NCI-H526 treated with DMSO at 0.1 percent for 48 hours (cell line): ENCODE measurements around the gene SUFU.

Source experiments
- DNase-seq: peaks from one replicate; lab custom pipeline; 2025; lab: John Stamatoyannopoulos, UW

SUFU gene

GRCh38 chr10:102641402-102641801 lies 137.6 kb downstream of the SUFU start:
- DNase-seq: peak; percentile 7

GRCh38 chr10:102641880-102642735 lies 138.3 kb downstream of the SUFU start:
- DNase-seq: peak; percentile 78

DNA sequence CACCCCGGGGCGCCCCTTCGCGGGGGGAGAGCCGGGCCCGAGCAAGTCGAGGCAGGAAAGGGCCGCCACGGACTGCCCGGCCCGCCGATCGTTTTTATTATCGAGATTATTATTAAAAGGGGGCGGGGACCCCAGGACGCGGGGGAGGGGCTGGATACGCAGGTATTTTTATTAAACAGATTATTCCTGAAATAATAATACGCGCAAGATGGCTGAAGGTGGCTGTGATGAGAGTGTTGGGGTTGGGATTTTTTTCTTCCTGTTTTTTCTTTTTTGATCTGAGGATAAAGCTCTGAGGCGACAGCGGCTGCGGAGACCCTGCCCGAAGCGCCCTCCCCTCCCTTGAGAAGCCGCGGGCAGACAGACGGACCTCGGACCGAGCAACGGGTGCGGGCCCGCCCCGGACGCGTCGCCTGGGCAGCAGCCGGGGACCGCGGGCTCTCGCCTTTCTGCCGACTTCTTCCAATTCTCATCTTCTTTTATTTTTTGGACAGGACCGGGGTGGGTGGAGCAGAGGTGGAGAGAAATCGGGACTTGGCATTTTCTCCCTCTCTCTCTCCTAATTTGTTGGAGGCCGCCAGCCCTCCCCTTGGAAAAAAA lies 139.1 kb downstream of the SUFU start:
- DNase-seq: peak; percentile 10

- peak; percentile 74 for DNase-seq
Measured at GRCh38 chr10:102643336-102644065, 139.7 kb downstream of the SUFU start.

GRCh38 chr10:102644066-102644645 lies 140.4 kb downstream of the SUFU start, which contains the start of gene TRIM8:
TRIM8 (plus strand) TSS chr10:102644479; CDS start chr10:102644618, 139 bp downstream.
- peak; percentile 41 for DNase-seq

DNA sequence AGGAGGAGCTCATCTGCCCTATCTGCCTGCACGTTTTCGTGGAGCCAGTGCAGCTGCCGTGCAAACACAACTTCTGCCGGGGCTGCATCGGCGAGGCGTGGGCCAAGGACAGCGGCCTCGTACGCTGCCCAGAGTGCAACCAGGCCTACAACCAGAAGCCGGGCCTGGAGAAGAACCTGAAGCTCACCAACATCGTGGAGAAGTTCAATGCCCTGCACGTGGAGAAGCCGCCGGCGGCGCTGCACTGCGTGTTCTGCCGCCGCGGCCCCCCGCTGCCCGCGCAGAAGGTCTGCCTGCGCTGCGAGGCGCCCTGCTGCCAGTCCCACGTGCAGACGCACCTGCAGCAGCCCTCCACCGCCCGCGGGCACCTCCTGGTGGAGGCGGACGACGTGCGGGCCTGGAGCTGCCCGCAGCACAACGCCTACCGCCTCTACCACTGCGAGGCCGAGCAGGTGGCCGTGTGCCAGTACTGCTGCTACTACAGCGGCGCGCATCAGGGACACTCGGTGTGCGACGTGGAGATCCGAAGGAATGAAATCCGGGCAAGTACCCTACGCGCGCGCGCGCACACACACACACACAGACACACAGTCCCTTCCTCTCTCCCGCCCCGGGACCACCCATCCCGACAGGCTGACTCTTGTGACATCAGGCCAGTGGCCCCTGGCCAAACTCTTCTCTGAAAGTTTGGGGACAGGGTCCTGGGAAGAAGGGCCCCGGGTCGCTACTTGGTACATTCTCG lies 141.0 kb downstream of the SUFU start:
- DNase-seq: peak; percentile 66

- DNase-seq: peak; percentile 22
Measured at GRCh38 chr10:102645388-102645740, 141.6 kb downstream of the SUFU start.

- no peak for DNase-seq
Measured at GRCh38 chr10:102645741-102646609, 142.2 kb downstream of the SUFU start.

DNA sequence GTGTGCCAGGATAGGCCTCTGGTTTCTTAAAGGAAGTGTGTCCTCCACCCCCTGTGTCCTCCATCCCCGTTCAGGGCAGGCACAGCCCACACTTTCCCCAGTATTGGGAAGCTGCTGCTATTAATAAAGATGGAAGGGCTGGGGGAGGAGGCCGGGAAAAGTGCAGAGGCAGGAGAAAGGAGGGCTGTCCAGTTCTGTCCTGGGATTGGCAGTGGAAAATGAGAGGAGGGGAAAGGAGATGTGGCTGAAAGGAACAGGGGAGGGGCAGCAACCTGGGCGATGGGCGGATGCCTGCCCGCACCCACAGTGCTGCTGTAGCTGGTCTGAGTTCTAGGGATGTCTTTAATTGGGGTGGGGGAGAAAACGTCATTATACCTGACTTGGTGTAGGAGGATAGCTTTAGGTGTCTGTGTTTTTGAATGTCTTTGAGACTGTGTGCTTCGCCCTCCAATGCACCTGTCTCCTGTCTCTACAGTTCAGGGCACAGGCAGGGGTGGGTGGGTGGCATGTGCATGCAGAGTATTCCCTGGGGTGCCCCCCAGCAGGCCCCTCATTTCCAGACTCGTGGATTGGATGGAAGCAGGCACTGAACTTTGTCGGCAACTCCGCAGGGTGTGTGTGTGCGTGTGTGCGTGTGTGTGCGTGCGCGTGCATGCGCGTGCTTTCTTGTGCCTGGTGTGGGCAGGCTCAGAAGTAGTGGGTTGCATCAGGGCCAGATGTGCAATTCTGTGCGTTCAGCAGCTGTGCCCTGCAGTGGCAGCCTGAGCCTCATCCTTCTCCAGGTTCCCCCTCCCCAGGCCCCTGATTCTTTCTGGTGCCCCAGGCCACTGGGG lies 143.1 kb downstream of the SUFU start:
- DNase-seq: peak; percentile 7

DNA sequence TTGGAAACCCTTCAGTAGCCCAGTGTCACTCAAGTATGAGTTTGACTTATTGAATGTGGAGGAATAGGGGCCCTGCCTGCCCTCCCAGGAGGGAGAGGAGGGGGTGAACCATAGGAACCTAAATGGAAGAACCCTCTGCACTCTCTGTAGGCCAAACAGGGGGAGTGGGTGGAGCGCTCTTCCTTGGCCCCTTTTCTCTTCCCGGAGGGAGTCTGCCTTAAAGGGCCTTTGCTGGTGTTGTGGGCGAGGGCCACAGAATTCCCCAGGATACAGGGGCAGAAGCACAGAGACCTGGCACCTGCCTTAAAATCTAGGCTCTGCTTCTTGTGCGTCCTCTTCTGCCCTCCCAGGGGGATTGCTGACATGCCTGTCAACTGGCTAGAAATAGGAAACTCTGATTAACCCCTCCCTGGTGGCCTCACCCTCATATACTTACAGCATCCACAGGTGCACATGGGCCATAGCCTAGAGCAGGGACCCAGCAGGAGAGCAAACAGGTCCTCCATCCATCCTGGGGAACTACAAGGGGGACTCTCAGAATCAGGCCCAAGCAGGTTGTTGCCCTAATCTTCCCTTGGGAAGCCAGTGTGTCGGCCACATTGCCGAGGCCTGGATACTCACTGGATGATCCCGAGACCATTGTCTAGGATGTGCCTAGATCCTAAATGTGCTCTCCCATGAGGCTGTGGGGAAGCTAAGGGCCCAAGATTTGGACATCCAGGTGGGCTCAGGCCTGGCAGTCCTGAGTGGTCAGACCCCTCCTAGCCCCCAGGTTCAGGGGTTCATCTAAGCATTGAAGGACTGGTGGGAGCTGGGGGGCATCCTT lies 143.9 kb downstream of the SUFU start:
- DNase-seq: no peak

- no peak for DNase-seq
Measured at GRCh38 chr10:102648269-102648888, 144.6 kb downstream of the SUFU start.

DNA sequence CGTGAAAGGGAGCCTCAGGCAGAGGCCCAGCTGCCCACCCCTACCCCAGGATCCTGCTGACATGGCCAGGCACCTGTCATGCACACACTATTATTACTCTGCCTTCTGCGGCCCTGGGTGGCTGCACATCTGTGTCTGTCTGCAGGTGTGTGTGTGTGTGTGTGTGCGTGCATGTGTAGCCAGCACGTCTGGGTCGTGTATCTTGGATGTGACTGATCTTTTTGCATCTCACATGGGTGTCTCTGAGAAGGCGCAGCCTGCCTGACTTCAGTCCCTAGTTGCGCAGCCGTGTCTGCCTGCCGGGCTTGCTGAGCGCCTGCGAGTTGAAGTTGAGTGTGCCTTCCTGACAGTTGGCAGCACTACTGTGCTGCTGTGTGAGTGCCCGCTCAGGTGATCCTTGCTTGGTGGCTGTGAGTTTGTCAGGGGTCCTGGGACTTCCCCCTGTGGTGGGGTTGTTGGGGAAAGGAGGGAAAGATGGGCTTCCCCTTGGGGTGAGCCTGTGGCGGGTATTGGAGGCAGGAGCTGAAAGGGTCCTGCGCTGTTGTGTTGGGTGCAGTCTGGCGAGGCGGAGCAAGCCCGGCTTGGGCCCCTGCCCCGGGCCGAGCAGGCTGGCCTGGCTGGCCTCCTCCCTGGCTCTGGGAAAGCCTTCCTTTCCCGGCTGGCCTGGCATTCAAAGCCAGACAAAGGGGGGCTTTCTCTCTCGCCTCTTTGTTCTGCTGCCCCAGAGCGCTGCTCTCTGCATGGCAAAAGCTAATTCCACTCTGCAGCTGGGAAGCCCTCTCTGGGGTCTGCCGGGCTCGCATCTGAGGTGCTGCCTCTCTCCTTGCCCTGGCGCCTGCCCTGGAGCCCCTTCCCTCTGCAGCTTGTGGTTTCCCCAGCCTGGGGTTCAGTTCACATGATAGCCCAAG lies 145.4 kb downstream of the SUFU start:
- DNase-seq: no peak

- no peak for DNase-seq
Measured at GRCh38 chr10:102649797-102650654, 146.3 kb downstream of the SUFU start.

DNA sequence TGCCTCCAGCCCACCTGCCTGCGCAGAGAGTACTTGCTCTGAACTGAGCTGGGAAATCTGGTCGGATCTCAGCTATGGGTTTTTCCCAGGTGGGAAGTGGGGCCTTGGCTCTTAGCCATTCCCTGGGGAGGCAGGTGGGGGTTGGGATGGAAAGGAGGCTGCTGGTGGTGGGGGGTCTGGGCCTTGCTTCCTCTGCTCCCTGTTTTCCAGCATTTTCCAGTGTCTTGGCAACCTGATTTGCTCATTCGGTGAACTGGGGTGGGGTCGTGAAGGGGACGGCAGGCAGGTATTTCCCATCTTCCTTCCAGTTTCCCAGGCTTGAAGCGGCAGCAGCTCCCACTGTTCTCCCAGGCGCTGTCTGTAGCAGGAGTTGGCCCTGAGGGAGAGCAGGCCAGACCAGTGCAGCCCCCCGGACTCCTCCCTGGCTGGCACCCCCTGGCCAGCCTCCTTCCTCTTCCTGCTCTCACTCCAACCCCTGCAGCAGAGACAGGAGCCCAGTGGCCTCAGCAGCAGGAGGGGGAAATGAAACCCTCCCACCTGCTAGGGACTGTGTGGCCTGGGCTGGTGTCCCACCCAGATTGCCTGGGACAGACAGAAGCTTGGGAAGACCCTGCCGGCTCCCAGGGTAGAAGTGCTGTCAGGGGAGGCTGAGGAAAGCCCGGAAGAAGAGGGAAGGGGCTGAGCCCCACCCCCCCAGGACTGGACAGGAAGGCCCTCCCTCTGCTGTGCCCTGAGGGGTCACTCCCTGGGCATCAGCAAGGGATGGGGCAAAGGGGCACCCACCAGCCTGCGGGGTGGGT lies 147.1 kb downstream of the SUFU start:
- no peak for DNase-seq

DNA sequence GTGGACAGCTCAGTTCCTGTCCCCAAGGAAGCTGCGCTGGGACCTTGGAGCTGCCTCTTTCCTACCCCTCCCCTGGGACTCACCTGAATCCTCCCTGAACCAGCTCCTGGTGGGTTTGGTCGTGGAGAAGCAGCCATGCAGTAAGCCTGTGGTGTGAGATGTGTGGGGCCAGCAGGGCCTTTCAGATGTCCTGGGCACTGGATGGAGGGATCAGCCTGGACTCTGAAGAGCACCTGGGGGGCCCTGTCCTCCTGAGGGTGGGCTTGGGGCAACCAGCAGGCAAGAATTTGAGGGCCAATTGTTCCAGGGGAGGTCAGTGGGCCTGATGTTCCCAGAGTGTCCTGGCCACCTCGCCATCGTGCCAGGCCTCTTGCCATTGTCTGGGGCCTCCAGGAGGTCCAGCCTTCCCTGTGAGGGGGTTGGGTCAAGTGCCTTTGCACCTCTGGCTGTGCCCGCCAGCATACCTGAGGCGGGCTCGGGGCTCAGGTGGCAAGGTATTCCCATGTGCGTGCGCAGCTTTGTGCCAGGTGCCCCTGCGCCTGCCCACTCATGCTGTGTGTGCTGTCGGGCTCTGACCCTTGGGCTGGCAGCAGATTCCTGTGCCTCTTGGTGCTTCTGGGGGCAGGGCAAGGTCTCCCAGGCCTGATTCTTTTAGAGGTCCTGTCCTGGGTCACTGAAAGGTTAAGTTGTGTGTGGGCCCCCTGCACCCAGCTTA lies 147.8 kb downstream of the SUFU start:
- no peak for DNase-seq
